IMR-90 (cell line): ENCODE results near the gene WDFY2. TPM values are rescaled to one million over a fixed set of nuclear protein-coding genes. Genes with fewer than 3 reads are reported as not detected.

Experiments used
- ATAC-seq: fragments of 200-7000 bp; cut with Tn5 transposase; 2 replicates; pipeline ENCODE4 v1.9.1; 2020; ENCODE audit warnings: low read depth, mild to moderate bottlenecking, moderate library complexity
- Bru-seq: library from RNA; stranded (reverse); fragments of 400-500 nt; gene quantifications from one replicate; lab custom pipeline; 2021; lab: Mats Ljungman, UMichigan
- BruChase-seq, 2 experiments: library from RNA; stranded (reverse); fragments of 400-500 nt; gene quantifications; one replicate each; lab custom pipeline; 2021; lab: Mats Ljungman, UMichigan
- BruUV-seq: library from RNA; stranded (reverse); fragments of 400-500 nt; replicated peaks from 2 replicates; lab custom pipeline; 2021; lab: Mats Ljungman, UMichigan
- CTCF ChIA-PET: fragments of 300-600 bp; formaldehyde crosslinking; extraction: SDS; loops from one replicate; lab custom pipeline; 2021; ENCODE audit warnings: antibody characterized with exemption; lab: Yijun Ruan, JAX
- POLR2A ChIA-PET: fragments of 300-600 bp; sonication (Branson Sonifier 250); formaldehyde crosslinking; loops from one replicate; lab custom pipeline; 2022; ENCODE audit warnings: antibody characterized with exemption; ENCODE audit not compliant: unreplicated experiment; lab: Charles Lee
- DNase-seq: peaks from one replicate; pipeline ENCODE4 v3.0.0; 2013
- H2AFZ ChIP-seq: replicated peaks from 2 replicates; pipeline ENCODE3; 2013; ENCODE audit warnings: low read length, mild to moderate bottlenecking; ENCODE audit not compliant: poor library complexity
- H2AK5ac ChIP-seq: 2 replicates; pipeline ENCODE4 v1.6.1; 2013; ENCODE audit warnings: low read depth, low read length, inconsistent platforms
- H2AK9ac ChIP-seq: replicated peaks from 2 replicates; pipeline ENCODE3; 2013; ENCODE audit warnings: mild to moderate bottlenecking, low read depth, low read length, moderate library complexity; ENCODE audit not compliant: poor library complexity
- H2BK120ac ChIP-seq: 2 replicates; pipeline ENCODE4 v1.6.1; 2013; ENCODE audit warnings: low read depth, low read length, inconsistent platforms
- H2BK15ac ChIP-seq: 3 replicates; pipeline ENCODE4 v1.6.1; 2013; ENCODE audit warnings: low read depth, low read length, inconsistent platforms
- H2BK20ac ChIP-seq: 2 replicates; pipeline ENCODE4 v1.6.1; 2013; ENCODE audit warnings: low read depth, mild to moderate bottlenecking, inconsistent platforms, low read length, moderate library complexity
- H2BK5ac ChIP-seq: 2 replicates; pipeline ENCODE4 v1.6.1; 2013; ENCODE audit warnings: mild to moderate bottlenecking, low read depth, low read length, inconsistent platforms; ENCODE audit not compliant: poor library complexity, severe bottlenecking
- H3K14ac ChIP-seq: replicated peaks from 2 replicates; pipeline ENCODE4 v1.6.1; 2013; ENCODE audit warnings: low read depth, low read length, inconsistent platforms
- H3K18ac ChIP-seq: 2 replicates; pipeline ENCODE4 v1.6.1; 2013; ENCODE audit warnings: low read depth, low read length, control low read depth
- H3K23ac ChIP-seq: 2 replicates; pipeline ENCODE4 v1.6.1; 2013; ENCODE audit warnings: low read depth, low read length, inconsistent platforms
- H3K27ac ChIP-seq: 2 replicates; pipeline ENCODE4 v1.5.1; 2013; ENCODE audit warnings: mild to moderate bottlenecking, control low read depth, low read length; ENCODE audit not compliant: insufficient read depth
- H3K27me3 ChIP-seq: 2 replicates; pipeline ENCODE4 v1.6.1; 2013; ENCODE audit warnings: low read length; ENCODE audit not compliant: control insufficient read depth, insufficient read depth
- H3K36me3 ChIP-seq: 2 replicates; pipeline ENCODE4 v1.6.1; 2013; ENCODE audit warnings: low read length, mixed read lengths; ENCODE audit not compliant: control insufficient read depth, insufficient read depth
- H3K4ac ChIP-seq: 2 replicates; pipeline ENCODE4 v1.6.1; 2013; ENCODE audit warnings: low read depth, low read length, inconsistent platforms
- H3K4me1 ChIP-seq: 2 replicates; pipeline ENCODE4 v1.6.1; 2013; ENCODE audit warnings: low read length, mixed read lengths; ENCODE audit not compliant: control insufficient read depth, insufficient read depth
- H3K4me2 ChIP-seq: 2 replicates; pipeline ENCODE4 v1.6.1; 2013; ENCODE audit warnings: low read depth, mild to moderate bottlenecking, control low read depth, low read length, moderate library complexity
- H3K4me3 ChIP-seq: 2 replicates; pipeline ENCODE4 v1.5.1; 2013; ENCODE audit warnings: low read depth, mild to moderate bottlenecking, control low read depth, low read length, moderate library complexity; ENCODE audit not compliant: insufficient read depth
- H3K56ac ChIP-seq: 2 replicates; pipeline ENCODE4 v1.6.1; 2013; ENCODE audit warnings: low read length, inconsistent platforms; ENCODE audit not compliant: insufficient read depth; ENCODE audit errors: extremely low read depth
- H3K79me1 ChIP-seq, 2 experiments: 2 replicates each; pipeline ENCODE4 v1.6.1; 2013; ENCODE audit warnings: low read length in 2 of 2, inconsistent platforms in 1 of 2, low read depth in 1 of 2
- H3K9ac ChIP-seq: 2 replicates; pipeline ENCODE4 v1.6.1; 2013; ENCODE audit warnings: low read depth, low read length, control low read depth
- H3K9me1 ChIP-seq: 2 replicates; pipeline ENCODE4 v1.6.1; 2013; ENCODE audit warnings: low read length, inconsistent platforms; ENCODE audit not compliant: insufficient read depth
- H3K9me3 ChIP-seq: 2 replicates; pipeline ENCODE4 v1.6.1; 2013; ENCODE audit warnings: low read length; ENCODE audit not compliant: control insufficient read depth, insufficient read depth
- H4K20me1 ChIP-seq: 2 replicates; pipeline ENCODE4 v1.6.1; 2013; ENCODE audit warnings: low read length, inconsistent platforms; ENCODE audit not compliant: insufficient read depth
- H4K5ac ChIP-seq: 2 replicates; pipeline ENCODE4 v1.6.1; 2013; ENCODE audit warnings: mild to moderate bottlenecking, low read depth, low read length, control low read depth
- H4K8ac ChIP-seq, 2 experiments: 2 replicates each; pipeline ENCODE4 v1.6.1; 2013; ENCODE audit warnings: low read depth in 2 of 2, low read length in 2 of 2, control low read depth in 1 of 2, inconsistent platforms in 1 of 2
- H4K91ac ChIP-seq: 2 replicates; pipeline ENCODE4 v1.6.1; 2013; ENCODE audit warnings: low read depth, low read length, inconsistent platforms; ENCODE audit not compliant: insufficient read depth
- BHLHE40 ChIP-seq: fragments of 150-350 bp; IDR thresholded peaks from 2 replicates; pipeline ENCODE4 v1.6.1; 2016; ENCODE audit warnings: mild to moderate bottlenecking, low read depth, low read length
- CEBPB ChIP-seq: IDR thresholded peaks from 2 replicates; pipeline ENCODE4 v1.6.1; 2012; ENCODE audit warnings: low read depth, low read length, improper control_type of control experiment
- CHD1 ChIP-seq: IDR thresholded peaks from 2 replicates; pipeline ENCODE4 v1.6.1; 2012; ENCODE audit warnings: low read depth, low read length, improper control_type of control experiment
- FOS ChIP-seq: fragments of 150-350 bp; IDR thresholded peaks from 2 replicates; pipeline ENCODE4 v1.6.1; 2016; ENCODE audit warnings: low read depth, low read length
- MAFK ChIP-seq: IDR thresholded peaks from 2 replicates; pipeline ENCODE4 v1.6.1; 2012; ENCODE audit warnings: low read depth, low read length, improper control_type of control experiment
- MAZ ChIP-seq: IDR thresholded peaks from 2 replicates; pipeline ENCODE4 v1.6.1; 2012; ENCODE audit warnings: low read depth, mild to moderate bottlenecking, low read length, improper control_type of control experiment, moderate library complexity, borderline replicate concordance
- NFE2L2 ChIP-seq: fragments of 150-350 bp; IDR thresholded peaks from 2 replicates; pipeline ENCODE4 v1.6.1; 2016; ENCODE audit warnings: low read depth, mild to moderate bottlenecking, low read length
- RAD21 ChIP-seq: IDR thresholded peaks from 2 replicates; pipeline ENCODE4 v1.6.1; 2012; ENCODE audit warnings: low read length, improper control_type of control experiment
- RFX5 ChIP-seq: IDR thresholded peaks from 2 replicates; pipeline ENCODE4 v1.8.0; 2012; ENCODE audit warnings: low read depth, mild to moderate bottlenecking, low read length, moderate library complexity
- WGBS, 2 experiments: methylation state at CpG; one replicate each; pipeline versions ENCODE4 v1.1.5 to v1.1.7; 2013; ENCODE audit warnings: missing lambda C conversion rate in 2 of 2; ENCODE audit not compliant: insufficient read length in 1 of 2; ENCODE audit errors: extremely low coverage in 2 of 2; 5-methylcytosine and 5-hydroxymethylcytosine counted together
- dilution Hi-C: fragments of 300-500 bp; cut with HindIII; formaldehyde crosslinking; loops from one replicate; pipeline ENCODE4 v1.14.3; 2018; ENCODE audit warnings: low sequenced_read_pairs; ENCODE audit not compliant: unreplicated experiment
- in situ Hi-C: fragments of 300-500 bp; cut with MboI; formaldehyde crosslinking; loops from 3 replicates; pipeline ENCODE4 v1.14.3; 2019; ENCODE audit warnings: low sequenced_read_pairs, inconsistent platforms, mixed read lengths
- intact Hi-C: fragments of 100-400 bp; cut with micrococcal nuclease; formaldehyde crosslinking; loops from 2 replicates; pipeline ENCODE4 v1.10.0; 2022
- long read RNA-seq: library from polyadenylated mRNA; unstranded; transcript quantifications from one replicate; pipeline ENCODE4 v2.0.0, GENCODE V29; 2021; ENCODE audit not compliant: unreplicated experiment
- polyA plus RNA-seq, 3 experiments: library from polyadenylated mRNA; depleted of rRNA; stranded (reverse); fragments of >200 nt; gene quantifications; 2 replicates each; pipeline ENCODE4 v1.2.3, GENCODE V29; 2012; ENCODE audit warnings: low replicate concordance in 1 of 3
- total RNA-seq: library from RNA; depleted of rRNA; stranded (reverse); fragments of >200 nt; gene quantifications from 2 replicates; pipeline ENCODE4 v1.2.3, GENCODE V29; 2012; rRNA removed
- TF ChIP-seq, protein P1 (sequence below): fragments of 150-350 bp; IDR thresholded peaks from 2 replicates; pipeline ENCODE4 v1.6.1; 2017; ENCODE audit warnings: mild to moderate bottlenecking, antibody characterized with exemption, low read length, low read depth

WDFY2 gene, protein sequence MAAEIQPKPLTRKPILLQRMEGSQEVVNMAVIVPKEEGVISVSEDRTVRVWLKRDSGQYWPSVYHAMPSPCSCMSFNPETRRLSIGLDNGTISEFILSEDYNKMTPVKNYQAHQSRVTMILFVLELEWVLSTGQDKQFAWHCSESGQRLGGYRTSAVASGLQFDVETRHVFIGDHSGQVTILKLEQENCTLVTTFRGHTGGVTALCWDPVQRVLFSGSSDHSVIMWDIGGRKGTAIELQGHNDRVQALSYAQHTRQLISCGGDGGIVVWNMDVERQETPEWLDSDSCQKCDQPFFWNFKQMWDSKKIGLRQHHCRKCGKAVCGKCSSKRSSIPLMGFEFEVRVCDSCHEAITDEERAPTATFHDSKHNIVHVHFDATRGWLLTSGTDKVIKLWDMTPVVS
- 4.3 and 6.7 TPM in 2 replicates for total RNA-seq
- polyA plus RNA-seq (2012; rRNA removed) = 4.3 and 5.4 TPM in 2 replicates
- polyA plus RNA-seq (2012; cell fraction: cytosol; rRNA removed) = 1.5 and 1.8 TPM in 2 replicates
- polyA plus RNA-seq (2012; cell fraction: nucleus; rRNA removed; ENCODE audit: low replicate concordance) = 10.1 and 27.3 TPM in 2 replicates
- percentile 83 among the genes with signal in this experiment for Bru-seq, nascent RNA
- BruChase-seq, experiment 1, labeled RNA remaining after a 6-hour chase = percentile 58 among the genes with signal in this experiment
- BruChase-seq, experiment 2, labeled RNA remaining after a 2-hour chase = percentile 63 among the genes with signal in this experiment
- long read RNA-seq, full-length matches to known transcripts = 14 of 34 reads
- long read RNA-seq, partial matches to known transcripts = 4 of 34 reads
- long read RNA-seq, other reads (novel, unspliced or antisense) = 16 of 34 reads

- no peaks in the 10 kb centered on the region for H3K9me3 ChIP-seq
- intact Hi-C loops (loop anchor here (1.0 to 10.0 kb wide), 2 partner anchors 131 to 541 kb away; partner anchors contain the start of genes INTS6 and NEK5), dilution Hi-C loops (no loop called here), in situ Hi-C loops (loop anchor here (10.0 kb wide), 1 partner anchor 139 kb away; no protein-coding TSS in a partner anchor)
- H2BK15ac ChIP-seq = peak within 1 kb of the TSS; percentile 86; the same call in 2 of the 3 replicates
- no peaks in the 10 kb centered on the region for H3K36me3 ChIP-seq
- peaks cover 5% of the 10 kb centered on the region for H3K4me1 ChIP-seq
- peak within 1 kb of the TSS; percentile 81 for H3K27ac ChIP-seq
- peak within 1 kb of the TSS; percentile 38 for H2AK5ac ChIP-seq
- H3K4me2 ChIP-seq = peak within 1 kb of the TSS; percentile 81
- peak within 1 kb of the TSS; percentile 94 for H2AK9ac ChIP-seq
- no peaks in the 10 kb centered on the region for H3K27me3 ChIP-seq
- peak within 1 kb of the TSS; percentile 98 for H4K8ac ChIP-seq
- peak within 1 kb of the TSS; percentile 96 for H4K91ac ChIP-seq
- H3K9ac ChIP-seq = peak within 1 kb of the TSS; percentile 86
- 0 out of 2 replicates have a peak, but pooled peaks cover 4% of the 10 kb centered on the region for H4K20me1 ChIP-seq
- peak within 1 kb of the TSS; percentile 79 for H2BK120ac ChIP-seq
- H3K56ac ChIP-seq = peak within 1 kb of the TSS; percentile 45
- peak; percentile 90 for ATAC-seq
- H3K4me3 ChIP-seq = peak within 1 kb of the TSS; percentile 97
- peak within 1 kb of the TSS; percentile 60; the same call in 1 of the 2 replicates for H2BK20ac ChIP-seq
- peak; percentile 100 for DNase-seq
- H2BK5ac ChIP-seq = peak within 1 kb of the TSS; percentile 84
- CTCF ChIA-PET = interaction anchor here (1.2 kb wide), 1 partner anchor 213 kb away, joined by 3 read pairs; no protein-coding TSS in a partner anchor
- H3K9me1 ChIP-seq = peaks cover 3% of the 10 kb centered on the region
- WGBS, 2 experiments = 0% methylated on average over 25 of the region's 81 CpGs; no CpG with 5 or more reads in 1 of the 2 experiments
- H2AFZ ChIP-seq = peak within 1 kb of the TSS; percentile 99
- BruUV-seq = no TSS peak
- peak within 1 kb of the TSS; percentile 65 for H3K14ac ChIP-seq
- peak within 1 kb of the TSS; percentile 55 for H3K23ac ChIP-seq
- peak within 1 kb of the TSS; percentile 93 for H3K4ac ChIP-seq
- peak within 1 kb of the TSS; percentile 96 for H4K5ac ChIP-seq
- POLR2A ChIA-PET = no interaction called here
- peaks cover 10 to 30% of the 10 kb centered on the region in 2 experiments for H3K79me1 ChIP-seq
- peak within 1 kb of the TSS; percentile 84 for H3K18ac ChIP-seq
- peak; percentile 99 for TF ChIP-seq MAZ
- peak; percentile 55; the same call in 1 of the 2 replicates for TF ChIP-seq CHD1
- TF ChIP-seq, protein P1, sequence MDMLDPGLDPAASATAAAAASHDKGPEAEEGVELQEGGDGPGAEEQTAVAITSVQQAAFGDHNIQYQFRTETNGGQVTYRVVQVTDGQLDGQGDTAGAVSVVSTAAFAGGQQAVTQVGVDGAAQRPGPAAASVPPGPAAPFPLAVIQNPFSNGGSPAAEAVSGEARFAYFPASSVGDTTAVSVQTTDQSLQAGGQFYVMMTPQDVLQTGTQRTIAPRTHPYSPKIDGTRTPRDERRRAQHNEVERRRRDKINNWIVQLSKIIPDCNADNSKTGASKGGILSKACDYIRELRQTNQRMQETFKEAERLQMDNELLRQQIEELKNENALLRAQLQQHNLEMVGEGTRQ = no peak
- no peak for TF ChIP-seq FOS
- no peak; the same call in 1 of the 2 replicates for TF ChIP-seq CEBPB
- TF ChIP-seq RFX5 = no peak
- 0 out of 2 replicates have a peak, but pooled peaks have one; percentile 40 for TF ChIP-seq BHLHE40
- peak; percentile 29 for TF ChIP-seq RAD21
- TF ChIP-seq NFE2L2 = no peak
- TF ChIP-seq MAFK = no peak
Observed at GRCh38 chr13:51583875-51584730, at the start of gene WDFY2. WDFY2 (plus strand) TSS chr13:51584462; CDS start chr13:51584688, 226 bp downstream.
